ENCODE results near the gene TTLL12.

Gene TTLL12

DNA sequence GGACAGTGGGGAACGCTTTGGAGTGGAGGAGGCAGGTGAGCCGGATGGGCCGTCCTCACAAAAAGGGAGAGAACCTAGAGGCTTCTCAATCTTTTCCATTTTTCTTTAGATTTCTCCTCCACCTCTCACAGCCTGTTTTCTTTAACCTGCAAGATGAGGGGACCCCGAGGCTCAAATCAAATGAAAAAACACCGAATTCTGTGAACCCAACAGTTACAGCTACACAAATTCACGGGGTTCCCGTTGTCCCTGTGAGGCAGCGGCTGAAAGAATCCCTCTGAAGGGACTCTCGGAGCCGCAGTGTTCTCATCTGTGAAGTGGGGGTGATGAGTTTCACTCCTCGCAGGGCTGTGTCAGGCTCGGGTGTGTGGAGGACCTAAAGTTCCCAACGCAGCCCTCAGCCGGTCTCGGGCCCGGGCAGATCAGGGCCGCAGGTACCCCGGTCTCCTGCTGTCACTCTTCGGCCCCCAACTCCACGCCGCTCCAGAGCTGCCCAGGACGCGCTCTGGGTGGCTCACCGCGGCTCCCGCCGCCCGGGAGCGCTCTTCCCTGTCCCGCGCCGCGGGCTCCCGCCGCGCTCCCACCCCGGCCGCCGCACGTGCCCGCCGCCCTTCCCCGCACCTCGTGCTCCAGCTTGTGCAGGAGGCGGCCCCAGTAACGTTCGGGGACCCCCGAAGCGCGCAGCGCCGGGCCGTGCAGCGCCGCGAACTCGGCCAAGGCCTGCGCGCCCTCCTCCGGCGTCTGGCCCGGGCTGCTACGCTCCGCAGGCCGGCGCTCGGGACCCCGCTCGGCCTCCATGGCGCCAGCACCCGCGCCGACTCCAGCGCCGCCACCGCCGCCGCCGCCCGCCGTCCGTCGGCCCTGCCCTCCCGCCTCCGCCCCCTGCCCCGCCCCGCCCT is at the start of gene TTLL12:
TTLL12 (minus strand) TSS at position 863 of the 899 bp plus-strand sequence; CDS start at position 798, 65 bp downstream.
- DNase-seq (ENCODE audit: low spot score): peak; percentile 82

DNA sequence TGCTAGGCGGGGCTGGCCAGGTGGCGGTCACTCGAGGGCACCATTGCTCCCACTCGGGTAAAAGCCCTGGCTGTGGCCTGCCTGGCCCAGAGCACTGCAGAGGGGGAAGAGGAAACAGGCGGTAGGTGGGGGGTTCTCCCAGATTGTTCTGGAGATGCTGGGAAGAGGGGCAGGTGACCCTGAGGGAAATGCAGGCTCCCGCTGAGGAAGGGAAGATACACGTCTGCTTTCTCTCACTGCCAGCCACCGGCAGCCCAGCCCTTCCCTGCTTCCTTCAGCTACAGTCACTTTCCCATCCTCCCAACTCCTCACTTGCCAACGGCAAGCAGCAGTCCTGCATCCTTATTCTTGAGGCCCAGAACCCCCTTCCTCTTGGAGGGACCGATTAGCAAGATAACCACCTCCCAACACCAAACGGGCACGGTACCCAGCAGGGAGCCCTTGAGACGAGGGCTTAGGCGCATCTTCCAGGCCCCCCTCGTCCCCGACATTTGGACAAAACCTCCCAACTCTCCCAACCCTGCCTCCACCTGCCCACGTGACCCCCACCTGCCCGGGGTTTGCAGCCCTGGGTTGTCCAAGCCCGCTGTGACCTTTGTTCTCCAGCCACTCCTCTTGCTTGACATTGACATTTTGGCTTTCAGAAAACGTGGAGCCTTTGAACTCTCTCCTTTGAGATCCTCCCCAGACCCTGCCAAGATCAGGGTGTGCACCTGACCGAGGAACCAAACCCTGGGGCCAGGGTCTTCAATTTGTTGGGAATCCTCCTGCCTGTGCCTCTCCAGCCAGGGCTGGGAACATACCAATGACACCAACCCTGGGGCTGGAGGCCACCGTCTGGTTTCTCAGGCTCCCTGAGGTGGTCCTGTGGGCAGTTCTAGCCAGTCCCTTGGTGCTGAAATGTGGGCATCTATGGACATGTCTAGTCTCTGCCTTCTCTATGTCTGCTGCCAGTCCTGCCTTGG is 48.8 kb upstream of the TTLL12 start:
- DNase-seq (ENCODE audit: low spot score): no peak

DNA sequence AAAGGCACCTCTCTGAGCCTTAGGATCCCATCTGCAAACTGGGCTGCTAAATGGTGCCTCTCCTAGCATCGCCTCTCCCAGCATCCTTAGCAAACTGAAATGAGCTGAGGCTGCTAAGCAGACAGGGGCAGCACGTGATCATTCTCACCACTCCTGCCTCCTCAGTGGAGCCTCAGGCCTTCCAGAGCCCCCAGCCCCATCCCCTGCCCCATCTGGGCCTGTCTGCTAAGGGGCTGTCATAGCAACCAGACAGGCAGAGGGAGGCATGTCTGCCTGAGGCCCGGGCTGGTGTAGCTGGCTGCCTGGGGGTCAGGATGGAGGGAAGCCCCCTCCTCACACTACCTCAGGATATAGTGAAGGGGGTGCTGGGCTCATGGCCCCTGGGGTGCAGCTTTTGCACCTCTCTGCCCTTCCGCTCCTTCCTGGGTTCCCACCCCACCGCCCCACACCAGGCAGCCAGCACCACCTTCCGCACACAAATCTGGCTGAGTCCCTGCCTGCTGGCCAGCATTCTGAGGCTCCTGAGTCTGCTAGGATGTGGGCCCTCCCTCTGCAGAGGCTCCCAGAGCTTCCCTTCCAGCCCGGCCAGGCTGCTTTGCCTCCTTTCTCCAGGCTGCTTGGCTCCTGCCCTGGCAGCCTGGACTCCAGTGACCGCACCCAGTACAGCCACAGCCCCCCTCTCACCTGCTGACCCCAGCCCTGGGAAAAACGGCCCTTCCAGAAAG is 47.5 kb upstream of the TTLL12 start:
- no peak for DNase-seq (ENCODE audit: low spot score)

DNA sequence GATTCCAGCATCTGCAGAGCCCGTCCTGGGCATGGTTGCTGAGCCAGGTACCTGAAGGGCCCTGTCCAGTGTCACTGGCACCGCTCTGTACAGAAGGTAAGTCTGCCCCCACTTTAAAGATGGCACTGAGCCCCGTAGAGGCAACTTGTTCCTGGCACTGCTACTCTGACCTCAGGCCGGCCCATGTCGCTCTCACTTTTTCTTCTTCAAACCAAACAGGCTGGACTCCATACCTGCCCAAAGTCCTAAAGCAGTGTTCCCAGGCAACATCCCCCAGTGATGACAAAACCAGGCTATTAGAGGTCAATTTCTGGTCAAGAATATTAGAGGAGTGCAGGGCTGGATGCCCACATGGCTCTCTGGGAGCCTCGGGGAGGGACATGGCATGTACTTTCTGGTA is 46.6 kb upstream of the TTLL12 start:
- DNase-seq (ENCODE audit: low spot score): no peak

DNA sequence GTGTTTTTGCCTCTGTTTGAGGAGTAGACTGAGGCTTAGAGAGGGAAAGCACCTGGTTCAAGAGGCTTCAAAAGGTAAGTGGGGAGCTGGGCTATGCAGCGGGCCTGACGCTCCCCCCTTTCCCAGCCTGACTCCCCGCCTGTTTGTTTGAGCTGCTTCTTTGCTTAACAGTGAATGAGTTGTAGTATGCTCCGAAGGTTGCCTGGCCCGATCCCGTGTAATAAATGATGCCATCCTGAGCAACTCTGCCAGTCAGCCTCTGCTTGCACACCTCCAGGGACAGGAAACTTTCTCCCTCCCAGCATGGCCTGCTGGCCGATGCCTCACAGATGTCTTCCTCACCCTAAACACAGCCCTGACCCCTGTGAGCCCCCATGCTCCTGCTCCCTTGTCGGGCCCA is 45.5 kb upstream of the TTLL12 start:
- DNase-seq (ENCODE audit: low spot score): no peak

DNA sequence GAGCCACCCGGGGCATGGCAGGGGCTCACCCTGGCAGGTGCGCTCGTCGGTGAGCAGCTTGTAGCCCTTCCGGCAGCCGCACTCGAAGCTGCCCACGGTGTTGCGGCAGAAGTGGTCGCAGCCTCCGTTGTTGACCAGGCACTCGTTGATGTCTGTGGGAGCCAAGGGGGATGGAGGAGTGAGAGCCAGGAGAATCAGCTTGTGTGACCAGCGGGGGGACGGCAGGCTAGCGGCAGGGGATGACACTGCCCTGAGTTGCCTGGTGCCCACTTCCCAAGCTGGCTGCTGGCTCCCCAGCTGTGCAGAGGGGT is 44.7 kb upstream of the TTLL12 start:
- no peak for DNase-seq (ENCODE audit: low spot score)

DNA sequence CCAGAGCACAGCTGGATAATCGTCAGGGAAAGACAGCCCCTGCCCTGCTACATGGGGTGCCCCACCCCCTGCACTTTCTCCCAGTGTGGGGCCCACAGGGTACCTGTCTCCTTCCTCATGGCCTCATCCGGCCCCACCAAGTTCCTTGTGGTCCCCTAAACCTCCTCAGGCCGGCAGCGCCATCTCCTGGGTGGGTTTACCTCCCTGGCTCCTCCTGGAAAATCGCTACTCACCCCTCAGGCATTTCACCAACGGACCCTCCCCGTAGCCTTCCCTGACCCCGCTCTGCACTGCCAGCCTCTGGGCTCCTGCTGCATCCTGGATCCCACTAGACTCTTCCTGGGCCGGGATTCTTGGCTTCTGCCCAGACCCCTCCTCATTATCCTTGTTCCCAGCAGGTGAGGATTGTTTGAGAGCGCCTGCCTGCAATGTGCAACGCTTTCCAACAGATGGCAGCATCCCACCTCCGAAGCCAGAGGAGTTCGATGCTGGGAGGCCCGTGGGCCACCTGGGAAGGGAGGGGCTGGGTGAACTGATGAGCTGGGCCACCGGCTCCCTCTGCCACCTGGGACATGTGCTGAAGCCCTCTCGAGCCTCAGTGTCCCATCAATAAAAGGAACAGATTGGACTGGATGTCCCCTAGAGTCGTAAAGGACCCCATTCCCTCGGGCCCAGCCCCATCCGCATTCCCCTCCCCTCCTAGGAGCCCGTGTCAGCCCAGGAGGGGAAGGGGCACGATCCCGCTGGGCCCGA is 44.2 kb upstream of the TTLL12 start:
- DNase-seq (ENCODE audit: low spot score): no peak

DNA sequence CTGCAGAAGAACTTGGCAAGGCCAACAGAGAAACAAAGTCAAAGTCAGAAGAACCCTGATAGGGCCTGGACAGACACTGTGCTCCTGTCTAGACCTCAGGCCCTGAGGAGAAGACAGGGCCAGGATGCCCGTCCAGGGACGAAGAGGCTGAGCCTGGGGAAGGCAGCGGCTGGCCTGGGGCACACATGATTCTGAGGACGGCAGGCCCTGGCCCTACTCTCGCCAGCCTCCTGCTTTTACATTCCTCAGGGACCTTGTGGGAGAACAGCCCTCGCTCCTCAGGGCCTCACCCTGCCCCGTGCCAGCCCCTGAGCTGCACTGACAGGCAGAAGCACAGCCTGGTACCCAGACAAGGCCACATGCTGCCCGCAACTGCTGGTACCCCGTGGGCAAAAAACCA is 43.6 kb upstream of the TTLL12 start:
- DNase-seq (ENCODE audit: low spot score): no peak

DNA sequence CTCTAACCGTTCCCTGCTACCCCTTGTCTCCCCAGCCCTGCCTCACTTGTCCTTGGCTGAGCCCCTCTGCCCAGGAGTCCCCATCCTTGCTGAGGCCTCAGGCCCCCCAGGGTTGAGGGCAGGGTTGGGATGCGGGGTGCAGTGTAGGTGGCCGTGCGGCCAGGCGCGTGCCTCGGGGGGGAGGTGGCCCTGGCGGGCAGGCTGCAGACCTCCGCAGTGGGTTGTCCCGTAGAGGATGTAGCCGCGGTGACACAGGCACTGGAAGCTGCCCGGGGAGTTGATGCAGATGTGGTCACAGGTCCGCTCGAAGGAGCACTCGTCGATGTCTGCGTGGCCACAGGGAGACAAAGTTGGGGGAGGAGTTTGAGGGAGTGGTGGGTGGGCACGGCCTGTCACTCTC is 41.9 kb upstream of the TTLL12 start:
- no peak for DNase-seq (ENCODE audit: low spot score)

DNA sequence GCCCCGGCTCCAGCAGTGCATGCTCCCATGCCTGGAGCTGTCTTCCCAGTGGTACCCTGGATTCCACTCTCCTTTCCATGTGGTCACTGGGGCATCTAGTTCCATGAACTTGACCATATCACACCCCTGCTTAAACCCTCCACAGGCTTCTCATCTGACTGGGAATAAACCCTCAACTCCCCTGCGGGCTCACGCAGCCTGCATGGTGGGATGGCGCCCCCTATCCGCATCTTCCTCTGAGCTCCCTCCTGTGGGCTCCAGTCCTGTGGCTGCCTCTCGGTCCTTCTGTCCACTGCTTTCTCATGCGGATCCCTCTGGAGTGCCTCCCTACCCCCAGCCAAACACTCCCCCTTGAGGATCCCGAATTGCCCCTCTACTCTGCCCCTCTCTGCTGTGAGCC is 41.4 kb upstream of the TTLL12 start:
- DNase-seq (ENCODE audit: low spot score): no peak

DNA sequence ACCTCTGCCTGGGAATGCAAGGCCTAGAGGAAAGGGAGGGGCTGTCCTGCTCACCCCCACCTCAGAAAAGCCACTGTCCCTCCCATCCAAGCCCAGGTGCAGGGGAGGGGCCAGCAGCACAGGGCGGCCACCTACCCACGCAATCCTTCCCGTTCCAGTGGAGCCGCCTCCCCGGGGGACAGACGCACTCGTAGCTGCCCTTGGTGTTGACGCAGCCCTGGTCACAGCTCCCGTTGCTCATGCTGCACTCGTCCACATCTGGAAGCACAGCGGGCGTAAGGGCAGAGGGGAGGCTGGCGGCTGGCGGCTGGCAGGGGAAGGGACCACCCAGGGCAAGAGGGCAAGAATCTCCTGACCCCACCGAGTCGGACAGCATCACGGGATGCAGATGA is 40.3 kb upstream of the TTLL12 start:
- no peak for DNase-seq (ENCODE audit: low spot score)

DNA sequence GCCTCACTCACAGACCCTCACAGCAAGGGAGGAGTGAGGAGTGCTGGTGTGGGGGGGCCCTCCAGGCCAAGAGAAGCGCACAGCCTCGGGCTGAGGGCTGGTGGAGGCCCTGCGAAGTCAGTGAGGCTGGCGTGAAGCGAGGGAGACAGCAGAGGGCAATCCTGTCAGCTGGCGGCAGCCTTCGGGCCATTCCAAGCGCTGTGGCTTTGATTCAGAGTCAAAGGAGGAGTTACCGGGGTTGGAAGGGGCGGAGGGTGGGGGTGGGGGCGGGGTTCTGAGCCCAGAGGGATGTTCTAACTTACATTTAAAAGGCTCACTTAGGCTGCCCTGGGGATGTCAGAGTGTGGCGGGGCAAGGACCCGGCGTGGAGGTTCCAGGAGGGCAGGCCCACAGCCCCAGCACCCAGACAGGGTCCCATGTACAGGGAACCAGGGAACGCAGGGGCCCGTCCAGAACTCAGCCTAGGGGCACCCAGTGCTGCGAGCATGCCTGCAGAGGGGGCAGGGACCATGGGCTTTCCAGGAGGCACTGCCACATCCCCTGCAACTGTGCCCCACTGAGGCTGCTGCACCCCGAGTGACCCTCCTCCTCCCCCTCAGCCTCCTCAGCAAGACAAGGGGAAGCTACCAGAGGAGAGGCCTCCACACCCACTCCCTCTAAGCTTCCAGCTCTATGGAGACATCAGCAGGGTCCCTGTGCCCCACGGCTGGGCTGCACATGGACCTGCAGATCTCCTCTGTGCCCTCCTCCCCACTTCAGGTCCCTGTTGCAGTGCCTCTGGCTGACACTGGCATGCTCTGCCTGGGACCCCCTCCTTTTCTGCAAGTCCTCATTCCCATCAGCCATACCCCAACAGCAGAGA is 39.7 kb upstream of the TTLL12 start:
- no peak for DNase-seq (ENCODE audit: low spot score)

DNA sequence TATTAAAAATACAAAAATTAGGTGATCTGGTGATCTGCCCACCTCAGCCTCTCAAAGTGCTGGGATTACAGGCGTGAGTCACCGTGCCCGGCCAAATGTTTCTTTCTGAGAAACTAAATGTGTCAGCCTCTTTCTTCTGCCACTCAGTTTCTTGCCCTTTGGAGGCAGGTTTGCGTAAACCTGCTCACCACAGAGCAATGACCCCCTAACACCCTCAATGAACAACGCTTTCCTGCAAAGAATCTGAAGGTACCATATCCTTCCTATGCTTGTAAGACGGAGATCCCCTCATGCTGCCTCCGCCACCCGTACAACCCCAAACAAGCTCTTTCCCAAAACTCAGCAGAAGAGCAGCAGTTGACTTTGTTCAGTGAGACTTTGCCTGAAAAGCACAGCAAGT is 38.7 kb upstream of the TTLL12 start:
- no peak for DNase-seq (ENCODE audit: low spot score)

DNA sequence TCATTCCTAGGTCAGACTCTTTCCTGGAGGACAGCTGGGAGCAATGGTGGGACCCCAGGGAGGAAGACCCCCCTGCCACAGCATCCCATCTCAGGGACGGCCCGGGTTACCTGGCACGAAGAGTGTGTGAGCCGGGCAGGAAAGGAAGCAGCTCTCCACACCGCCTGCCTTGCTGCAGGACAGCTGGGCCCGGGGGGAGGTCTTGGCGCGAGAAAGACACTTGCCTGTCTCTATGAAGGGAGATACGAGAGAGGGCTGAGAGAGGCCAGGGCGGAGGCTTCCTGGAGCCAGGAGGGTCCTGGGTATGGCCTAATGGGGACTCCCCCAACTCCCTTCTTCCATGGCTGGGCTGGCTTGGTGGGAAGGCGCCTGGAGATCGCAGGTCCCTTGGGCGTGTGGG is 36.1 kb upstream of the TTLL12 start:
- no peak for DNase-seq (ENCODE audit: low spot score)

DNA sequence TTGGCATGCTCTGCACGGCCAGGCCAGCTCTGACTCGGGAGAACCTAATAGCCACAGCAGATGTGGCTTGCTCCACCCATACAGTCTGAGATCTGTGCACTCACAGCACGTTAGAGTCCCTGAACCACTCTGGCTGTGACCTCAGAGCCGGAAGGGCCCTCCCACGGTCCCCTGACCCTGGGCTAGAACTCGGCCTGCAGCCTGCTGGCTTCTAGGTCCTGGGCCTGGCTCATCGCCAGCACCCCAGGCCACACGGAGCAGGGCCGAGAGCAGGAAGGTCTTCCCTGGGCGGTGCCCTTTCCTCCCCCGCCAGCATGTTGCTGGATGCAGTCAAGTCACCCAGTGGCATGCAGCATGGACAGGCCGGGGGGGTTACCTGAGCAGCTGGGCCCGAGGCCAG is 35.3 kb upstream of the TTLL12 start:
- DNase-seq (ENCODE audit: low spot score): no peak

DNA sequence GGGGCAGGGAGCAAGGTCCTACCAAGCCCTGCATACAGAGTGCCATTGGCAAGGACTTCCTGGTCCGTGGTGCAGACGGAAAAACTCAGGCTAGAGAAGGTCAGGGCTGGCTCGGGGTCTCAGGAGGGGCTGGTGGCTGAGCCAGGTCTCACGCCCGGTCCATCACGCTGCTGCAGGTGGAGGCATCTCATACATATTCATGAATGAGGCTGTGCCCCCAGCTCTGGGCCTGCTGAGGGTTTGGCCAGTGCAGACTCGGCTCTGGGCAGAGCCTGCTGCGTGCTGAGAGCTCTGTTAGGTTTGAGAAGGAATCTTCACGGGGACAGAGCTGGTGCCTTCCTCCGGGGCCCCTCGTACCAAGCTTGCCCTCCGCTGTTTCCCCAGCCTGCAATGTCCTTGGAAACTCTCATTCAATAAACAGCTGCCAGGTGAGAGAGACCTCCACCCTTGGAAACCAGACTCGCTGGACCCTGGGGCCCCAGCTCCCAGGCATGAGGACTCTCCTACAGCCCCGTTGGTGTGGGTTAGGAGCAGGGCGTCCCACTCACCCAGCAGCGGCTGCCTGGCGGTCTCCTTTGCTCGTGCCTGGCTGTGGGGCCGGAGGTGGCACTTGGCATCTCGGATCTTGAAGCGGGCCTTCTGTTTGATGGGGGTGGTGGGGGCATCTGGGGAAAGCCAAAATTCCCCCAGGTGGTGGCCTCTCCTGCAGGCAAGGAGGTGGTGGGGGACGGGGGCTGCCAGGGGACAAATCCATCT is 33.9 kb upstream of the TTLL12 start:
- no peak for DNase-seq (ENCODE audit: low spot score)

DNA sequence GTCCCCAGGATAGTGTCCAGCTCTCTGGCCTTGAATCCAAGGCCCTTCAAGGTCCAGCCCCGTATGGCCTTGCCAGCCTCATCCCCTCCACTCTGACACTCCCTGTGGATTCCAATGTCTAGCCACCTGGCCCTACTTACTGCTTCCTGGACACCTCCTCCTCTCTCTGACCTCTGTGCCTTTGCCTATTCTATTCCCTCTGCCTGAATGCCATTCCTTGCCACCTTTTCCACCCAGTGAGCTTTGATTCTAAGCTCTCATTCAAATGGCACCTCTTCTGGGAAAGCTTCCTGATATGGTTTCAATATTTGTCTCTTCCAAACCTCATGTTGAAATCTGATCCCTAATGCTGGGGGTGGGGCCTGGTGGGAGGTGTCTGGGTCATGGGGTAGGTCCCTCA is 31.9 kb upstream of the TTLL12 start:
- DNase-seq (ENCODE audit: low spot score): no peak

DNA sequence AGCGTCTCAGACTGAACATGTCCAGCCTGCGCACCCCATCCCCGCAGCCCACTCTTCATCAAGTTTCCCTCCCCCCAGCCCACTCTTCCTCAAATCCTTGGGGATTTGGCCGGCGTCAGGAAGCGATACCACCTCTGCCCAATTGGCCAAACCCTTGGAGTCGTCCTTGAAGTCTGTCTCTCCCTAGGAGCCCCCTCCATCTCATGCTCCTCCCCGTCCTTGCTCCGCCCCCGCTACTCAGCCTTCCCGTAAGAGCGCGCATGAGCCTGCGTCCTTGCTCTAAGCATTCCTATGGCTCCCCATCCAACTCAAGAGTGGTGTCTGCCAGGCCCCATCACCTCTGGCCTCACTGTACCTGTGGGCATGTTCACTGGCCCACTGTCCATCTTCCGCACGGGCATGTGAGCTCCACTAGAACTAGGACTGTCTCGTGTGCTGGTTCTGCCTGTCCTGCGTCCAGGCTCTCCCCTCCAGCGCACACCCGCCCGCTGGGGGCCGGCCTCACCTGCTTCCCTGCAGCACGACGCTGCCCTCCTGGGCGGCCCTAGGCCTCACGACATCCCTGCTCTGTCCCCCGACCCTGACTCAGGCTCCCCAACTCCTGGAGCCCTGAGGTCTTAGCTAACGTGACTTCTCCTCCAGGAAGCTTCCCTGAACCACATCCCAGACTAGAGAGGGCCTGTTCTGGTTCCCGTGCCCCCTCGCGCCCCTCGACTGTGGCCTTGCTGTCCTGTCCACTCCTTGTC is 30.5 kb upstream of the TTLL12 start:
- no peak for DNase-seq (ENCODE audit: low spot score)

DNA sequence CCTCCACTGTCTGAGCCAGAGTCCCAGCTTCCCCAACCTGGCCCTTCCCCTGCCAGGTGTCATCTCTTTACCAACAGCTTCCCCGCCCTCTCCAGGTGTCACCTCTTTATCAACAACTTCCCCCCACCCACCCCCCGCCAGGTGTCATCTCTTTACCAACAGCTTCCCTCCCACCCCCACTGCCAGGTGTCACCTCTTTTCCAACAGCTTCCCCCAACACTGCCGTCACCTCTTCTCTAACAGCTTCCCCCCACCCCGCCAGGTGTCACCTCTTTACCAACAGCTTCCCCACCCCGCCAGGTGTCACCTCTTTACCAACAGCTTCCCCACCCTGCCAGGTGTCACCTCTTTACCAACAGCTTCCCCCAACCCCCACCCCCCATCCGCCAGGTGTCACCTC is 29.8 kb upstream of the TTLL12 start:
- no peak for DNase-seq (ENCODE audit: low spot score)
